WTC11 (cell line): ENCODE results near the gene ZNF554. TPM values are rescaled to one million over a fixed set of nuclear protein-coding genes. Genes with fewer than 3 reads are reported as not detected.

Experiments used
- ATAC-seq: fragments of 200-7000 bp; cut with Tn5 transposase; 2 replicates; pipeline ENCODE4 v1.10.0; 2021; ENCODE audit warnings: mild to moderate bottlenecking, moderate library complexity
- CTCF ChIA-PET: fragments of 300-600 bp; sonication (Branson Sonifier 250); formaldehyde crosslinking; loops from one replicate; lab custom pipeline; 2021; ENCODE audit warnings: antibody characterized with exemption; lab: Charles Lee
- POLR2A ChIA-PET: fragments of 350-600 bp; sonication (Branson Sonifier 250); formaldehyde crosslinking; loops from one replicate; lab custom pipeline; 2021; ENCODE audit warnings: antibody characterized with exemption; lab: Charles Lee
- DNase-seq: peaks from one replicate; pipeline ENCODE4 v3.0.0; 2021; ENCODE audit warnings: low spot score
- H3K27ac Mint-ChIP-seq: 2 replicates; pipeline ENCODE4 v1.8.0; 2021; ENCODE audit warnings: mixed read lengths
- H3K27me3 Mint-ChIP-seq: 2 replicates; pipeline ENCODE4 v1.8.0; 2021; ENCODE audit warnings: low read depth, mild to moderate bottlenecking, moderate library complexity, mixed read lengths
- H3K36me3 Mint-ChIP-seq: 2 replicates; pipeline ENCODE4 v1.8.0; 2021; ENCODE audit warnings: mixed read lengths
- H3K4me1 Mint-ChIP-seq: 2 replicates; pipeline ENCODE4 v1.8.0; 2022; ENCODE audit warnings: mixed read lengths
- H3K4me3 Mint-ChIP-seq: 2 replicates; pipeline ENCODE4 v1.8.0; 2021; ENCODE audit warnings: mild to moderate bottlenecking, moderate library complexity, mixed read lengths
- H3K9me3 Mint-ChIP-seq: 2 replicates; pipeline ENCODE4 v1.8.0; 2021; ENCODE audit warnings: mixed read lengths
- EMX1 ChIP-seq: fragments of 250-450 bp; sonication (Bioruptor Pico); IDR thresholded peaks from 2 replicates; pipeline ENCODE4 v1.8.0; 2021; ENCODE audit warnings: mild to moderate bottlenecking
- NR2C2 ChIP-seq: sonication (generic); formaldehyde crosslinking; IDR thresholded peaks from 2 replicates; pipeline ENCODE4 v1.8.0; 2022; ENCODE audit warnings: mild to moderate bottlenecking, missing genetic modification reagents
- SMAD4 ChIP-seq: sonication (generic); formaldehyde crosslinking; IDR thresholded peaks from 2 replicates; pipeline ENCODE4 v1.8.0; 2022; ENCODE audit warnings: mild to moderate bottlenecking, missing genetic modification reagents
- TCF7 ChIP-seq: sonication (generic); formaldehyde crosslinking; IDR thresholded peaks from 2 replicates; pipeline ENCODE4 v1.8.0; 2022; ENCODE audit warnings: mild to moderate bottlenecking, low read depth, missing genetic modification reagents, moderate library complexity
- ZNF396 ChIP-seq: fragments of 250-450 bp; sonication (Bioruptor Pico); IDR thresholded peaks from 2 replicates; pipeline ENCODE4 v1.8.0; 2021; ENCODE audit warnings: mild to moderate bottlenecking, moderate library complexity, borderline replicate concordance
- ZNF416 ChIP-seq: fragments of 250-450 bp; sonication (Bioruptor Pico); IDR thresholded peaks from 2 replicates; pipeline ENCODE4 v1.9.0; 2021; ENCODE audit warnings: mild to moderate bottlenecking, inconsistent platforms
- ZNF423 ChIP-seq: fragments of 250-450 bp; sonication (Bioruptor Pico); IDR thresholded peaks from 2 replicates; pipeline ENCODE4 v2.1.2; 2022; ENCODE audit warnings: mild to moderate bottlenecking, moderate library complexity
- total RNA-seq: library from RNA; stranded (reverse); gene quantifications from 3 replicates; pipeline ENCODE4 v1.2.3, GENCODE V29; 2021
- TF ChIP-seq, protein P1 (sequence below): fragments of 200-600 bp; IDR thresholded peaks from 2 replicates; pipeline ENCODE4 v1.8.0; 2022; ENCODE audit warnings: antibody characterized with exemption
- TF ChIP-seq, protein P2 (sequence below): sonication (generic); formaldehyde crosslinking; IDR thresholded peaks from 2 replicates; pipeline ENCODE4 v1.8.1; 2022; ENCODE audit warnings: mild to moderate bottlenecking, moderate library complexity, missing genetic modification reagents
- TF ChIP-seq, protein P3 (sequence below): sonication (generic); formaldehyde crosslinking; IDR thresholded peaks from 2 replicates; pipeline ENCODE4 v1.8.0; 2022; ENCODE audit warnings: mild to moderate bottlenecking, missing genetic modification reagents
- TF ChIP-seq, protein P4 (sequence below): sonication (generic); formaldehyde crosslinking; conservative IDR thresholded peaks from 2 replicates; pipeline ENCODE4 v1.8.1; 2023; ENCODE audit warnings: mild to moderate bottlenecking, low read depth, missing genetic modification reagents, moderate library complexity
- TF ChIP-seq, protein P5 (sequence below): sonication (generic); formaldehyde crosslinking; IDR thresholded peaks from 2 replicates; pipeline ENCODE4 v1.8.1; 2022; ENCODE audit warnings: missing genetic modification reagents, borderline replicate concordance

ZNF554 gene
- total RNA-seq, 1 experiment from 2014 or later: 5.7 TPM

DNA sequence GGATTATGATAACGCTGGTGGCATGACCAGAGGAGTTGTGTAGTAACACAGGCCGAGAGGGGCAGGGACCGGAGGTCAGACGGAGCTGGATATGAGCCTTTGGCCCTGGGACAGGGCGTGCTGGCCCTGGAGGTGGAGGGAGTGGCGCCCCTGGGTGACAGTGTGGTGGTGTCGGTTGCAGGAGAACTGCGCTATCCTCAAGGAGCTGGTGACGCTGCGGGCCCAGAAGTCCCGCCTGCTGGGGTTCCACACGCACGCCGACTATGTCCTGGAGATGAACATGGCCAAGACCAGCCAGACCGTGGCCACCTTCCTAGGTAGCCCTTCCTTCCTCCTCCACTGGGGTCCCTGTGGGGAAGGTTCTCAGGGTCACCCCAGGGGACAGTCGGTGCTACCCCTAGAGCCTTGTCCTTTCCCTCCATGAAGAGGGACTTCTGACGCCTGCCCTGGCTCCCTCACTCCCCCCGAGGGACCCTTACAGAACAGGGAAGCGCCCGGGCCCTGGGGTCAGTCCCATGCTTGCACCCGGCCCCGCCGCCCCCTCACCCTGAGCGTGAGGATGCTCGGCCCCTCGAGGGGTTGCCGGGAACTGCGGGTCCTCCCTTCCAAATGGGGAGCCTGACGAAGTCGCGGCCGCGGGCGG, 12.8 kb upstream of the ZNF554 start:
- ChIA-PET POLR2A (no interaction called here), CTCF (no interaction called here)
- Mint-ChIP-seq H3K4me3 (no peak overlapping the region), H3K27me3 (no peaks in the 10 kb centered on the region), H3K36me3 (peaks cover 32% of the 10 kb centered on the region), H3K27ac (no peak overlapping the region), H3K9me3 (no peaks in the 10 kb centered on the region), H3K4me1 (no peaks in the 10 kb centered on the region)
- no peak for DNase-seq
- TF ChIP-seq, protein P1, sequence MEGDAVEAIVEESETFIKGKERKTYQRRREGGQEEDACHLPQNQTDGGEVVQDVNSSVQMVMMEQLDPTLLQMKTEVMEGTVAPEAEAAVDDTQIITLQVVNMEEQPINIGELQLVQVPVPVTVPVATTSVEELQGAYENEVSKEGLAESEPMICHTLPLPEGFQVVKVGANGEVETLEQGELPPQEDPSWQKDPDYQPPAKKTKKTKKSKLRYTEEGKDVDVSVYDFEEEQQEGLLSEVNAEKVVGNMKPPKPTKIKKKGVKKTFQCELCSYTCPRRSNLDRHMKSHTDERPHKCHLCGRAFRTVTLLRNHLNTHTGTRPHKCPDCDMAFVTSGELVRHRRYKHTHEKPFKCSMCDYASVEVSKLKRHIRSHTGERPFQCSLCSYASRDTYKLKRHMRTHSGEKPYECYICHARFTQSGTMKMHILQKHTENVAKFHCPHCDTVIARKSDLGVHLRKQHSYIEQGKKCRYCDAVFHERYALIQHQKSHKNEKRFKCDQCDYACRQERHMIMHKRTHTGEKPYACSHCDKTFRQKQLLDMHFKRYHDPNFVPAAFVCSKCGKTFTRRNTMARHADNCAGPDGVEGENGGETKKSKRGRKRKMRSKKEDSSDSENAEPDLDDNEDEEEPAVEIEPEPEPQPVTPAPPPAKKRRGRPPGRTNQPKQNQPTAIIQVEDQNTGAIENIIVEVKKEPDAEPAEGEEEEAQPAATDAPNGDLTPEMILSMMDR: no peak
- TF ChIP-seq ZNF396 (CRISPR knock-in tag): no peak
- TF ChIP-seq ZNF423: no peak
- TF ChIP-seq EMX1 (CRISPR knock-in tag): no peak
- TF ChIP-seq ZNF416 (CRISPR knock-in tag): no peak
- no peak for TF ChIP-seq NR2C2
- ATAC-seq: no peak

DNA sequence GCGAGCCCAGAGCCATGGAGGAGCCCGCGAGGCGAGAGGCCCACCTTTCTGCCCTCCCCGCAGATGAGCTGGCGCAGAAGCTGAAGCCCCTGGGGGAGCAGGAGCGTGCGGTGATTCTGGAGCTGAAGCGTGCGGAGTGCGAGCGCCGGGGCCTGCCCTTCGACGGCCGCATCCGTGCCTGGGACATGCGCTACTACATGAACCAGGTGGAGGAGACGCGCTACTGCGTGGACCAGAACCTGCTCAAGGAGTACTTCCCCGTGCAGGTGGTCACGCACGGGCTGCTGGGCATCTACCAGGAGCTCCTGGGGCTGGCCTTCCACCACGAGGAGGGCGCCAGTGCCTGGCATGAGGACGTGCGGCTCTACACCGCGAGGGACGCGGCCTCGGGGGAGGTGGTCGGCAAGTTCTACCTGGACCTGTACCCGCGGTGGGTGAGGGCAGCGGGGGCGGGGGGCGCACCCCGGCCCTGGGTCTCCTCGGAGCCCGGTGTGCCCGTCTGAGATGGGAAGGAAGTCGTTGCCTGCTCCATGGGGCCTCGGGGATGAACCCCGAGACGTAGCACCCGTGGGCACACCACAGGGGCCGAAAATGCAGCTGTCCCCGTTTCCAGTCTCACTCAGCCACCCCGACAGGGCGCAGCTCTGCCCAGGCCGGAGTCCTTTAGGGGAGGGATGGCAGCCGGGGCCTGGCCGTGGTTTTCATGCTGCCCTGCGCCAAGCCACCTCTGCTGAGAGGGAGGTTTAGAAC, 12.1 kb upstream of the ZNF554 start:
- Mint-ChIP-seq H3K36me3 (peaks cover 29% of the 10 kb centered on the region), H3K9me3 (no peaks in the 10 kb centered on the region), H3K4me1 (no peaks in the 10 kb centered on the region), H3K4me3 (no peak overlapping the region), H3K27ac (no peak overlapping the region), H3K27me3 (no peaks in the 10 kb centered on the region)
- ATAC-seq: no peak
- no peak for DNase-seq
- ChIA-PET POLR2A (no interaction called here), CTCF (no interaction called here)
- TF ChIP-seq SMAD4 (CRISPR knock-in tag) (no peak), NR2C2 (no peak), ZNF396 (CRISPR knock-in tag) (no peak), TCF7 (CRISPR knock-in tag) (no peak)
- TF ChIP-seq, protein P2, sequence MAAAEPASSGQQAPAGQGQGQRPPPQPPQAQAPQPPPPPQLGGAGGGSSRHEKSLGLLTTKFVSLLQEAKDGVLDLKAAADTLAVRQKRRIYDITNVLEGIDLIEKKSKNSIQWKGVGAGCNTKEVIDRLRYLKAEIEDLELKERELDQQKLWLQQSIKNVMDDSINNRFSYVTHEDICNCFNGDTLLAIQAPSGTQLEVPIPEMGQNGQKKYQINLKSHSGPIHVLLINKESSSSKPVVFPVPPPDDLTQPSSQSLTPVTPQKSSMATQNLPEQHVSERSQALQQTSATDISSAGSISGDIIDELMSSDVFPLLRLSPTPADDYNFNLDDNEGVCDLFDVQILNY (CRISPR knock-in tag): no peak
- TF ChIP-seq, protein P3, sequence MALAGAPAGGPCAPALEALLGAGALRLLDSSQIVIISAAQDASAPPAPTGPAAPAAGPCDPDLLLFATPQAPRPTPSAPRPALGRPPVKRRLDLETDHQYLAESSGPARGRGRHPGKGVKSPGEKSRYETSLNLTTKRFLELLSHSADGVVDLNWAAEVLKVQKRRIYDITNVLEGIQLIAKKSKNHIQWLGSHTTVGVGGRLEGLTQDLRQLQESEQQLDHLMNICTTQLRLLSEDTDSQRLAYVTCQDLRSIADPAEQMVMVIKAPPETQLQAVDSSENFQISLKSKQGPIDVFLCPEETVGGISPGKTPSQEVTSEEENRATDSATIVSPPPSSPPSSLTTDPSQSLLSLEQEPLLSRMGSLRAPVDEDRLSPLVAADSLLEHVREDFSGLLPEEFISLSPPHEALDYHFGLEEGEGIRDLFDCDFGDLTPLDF (CRISPR knock-in tag): no peak
- TF ChIP-seq, protein P4, sequence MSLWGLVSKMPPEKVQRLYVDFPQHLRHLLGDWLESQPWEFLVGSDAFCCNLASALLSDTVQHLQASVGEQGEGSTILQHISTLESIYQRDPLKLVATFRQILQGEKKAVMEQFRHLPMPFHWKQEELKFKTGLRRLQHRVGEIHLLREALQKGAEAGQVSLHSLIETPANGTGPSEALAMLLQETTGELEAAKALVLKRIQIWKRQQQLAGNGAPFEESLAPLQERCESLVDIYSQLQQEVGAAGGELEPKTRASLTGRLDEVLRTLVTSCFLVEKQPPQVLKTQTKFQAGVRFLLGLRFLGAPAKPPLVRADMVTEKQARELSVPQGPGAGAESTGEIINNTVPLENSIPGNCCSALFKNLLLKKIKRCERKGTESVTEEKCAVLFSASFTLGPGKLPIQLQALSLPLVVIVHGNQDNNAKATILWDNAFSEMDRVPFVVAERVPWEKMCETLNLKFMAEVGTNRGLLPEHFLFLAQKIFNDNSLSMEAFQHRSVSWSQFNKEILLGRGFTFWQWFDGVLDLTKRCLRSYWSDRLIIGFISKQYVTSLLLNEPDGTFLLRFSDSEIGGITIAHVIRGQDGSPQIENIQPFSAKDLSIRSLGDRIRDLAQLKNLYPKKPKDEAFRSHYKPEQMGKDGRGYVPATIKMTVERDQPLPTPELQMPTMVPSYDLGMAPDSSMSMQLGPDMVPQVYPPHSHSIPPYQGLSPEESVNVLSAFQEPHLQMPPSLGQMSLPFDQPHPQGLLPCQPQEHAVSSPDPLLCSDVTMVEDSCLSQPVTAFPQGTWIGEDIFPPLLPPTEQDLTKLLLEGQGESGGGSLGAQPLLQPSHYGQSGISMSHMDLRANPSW (CRISPR knock-in tag): no peak
- TF ChIP-seq, protein P5, sequence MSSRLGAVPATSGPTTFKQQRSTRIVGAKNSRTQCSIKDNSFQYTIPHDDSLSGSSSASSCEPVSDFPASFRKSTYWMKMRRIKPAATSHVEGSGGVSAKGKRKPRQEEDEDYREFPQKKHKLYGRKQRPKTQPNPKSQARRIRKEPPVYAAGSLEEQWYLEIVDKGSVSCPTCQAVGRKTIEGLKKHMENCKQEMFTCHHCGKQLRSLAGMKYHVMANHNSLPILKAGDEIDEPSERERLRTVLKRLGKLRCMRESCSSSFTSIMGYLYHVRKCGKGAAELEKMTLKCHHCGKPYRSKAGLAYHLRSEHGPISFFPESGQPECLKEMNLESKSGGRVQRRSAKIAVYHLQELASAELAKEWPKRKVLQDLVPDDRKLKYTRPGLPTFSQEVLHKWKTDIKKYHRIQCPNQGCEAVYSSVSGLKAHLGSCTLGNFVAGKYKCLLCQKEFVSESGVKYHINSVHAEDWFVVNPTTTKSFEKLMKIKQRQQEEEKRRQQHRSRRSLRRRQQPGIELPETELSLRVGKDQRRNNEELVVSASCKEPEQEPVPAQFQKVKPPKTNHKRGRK: no peak
